Ovary (tissue), 3 donors: Measurements from ENCODE around the gene RBM48.
"Not testable (repeated sequence)": the region's sequence is repeated elsewhere in the genome, so short reads cannot be mapped to it uniquely, and the experiment has no call there.

Source experiments
- EP300 ChIP-seq: sonication (generic); formaldehyde crosslinking; IDR thresholded peaks from one replicate; pipeline ENCODE4 v1.6.1; 2017; ENCODE audit warnings: antibody characterized with exemption
- POLR2A ChIP-seq: fragments of 450-650 bp; IDR thresholded peaks from one replicate; pipeline ENCODE4 v1.6.1; 2017; ENCODE audit warnings: antibody characterized with exemption, mild to moderate bottlenecking, moderate library complexity
- TF ChIP-seq, protein P1 (sequence below), 3 donors: fragments of 450-650 bp in 2 of 3; fragments of 200-600 bp in 1 of 3; IDR thresholded peaks; one replicate each; pipeline versions ENCODE4 v1.5.1 to v1.8.0; 2016 to 2022; ENCODE audit warnings: antibody characterized with exemption in 3 of 3, mild to moderate bottlenecking in 1 of 3
- donor health status: DM: no; HTN: no; CAD: no.

GRCh38 chr7:92484226-92484625 lies 44.4 kb upstream of the RBM48 start:
- TF ChIP-seq, protein P1, sequence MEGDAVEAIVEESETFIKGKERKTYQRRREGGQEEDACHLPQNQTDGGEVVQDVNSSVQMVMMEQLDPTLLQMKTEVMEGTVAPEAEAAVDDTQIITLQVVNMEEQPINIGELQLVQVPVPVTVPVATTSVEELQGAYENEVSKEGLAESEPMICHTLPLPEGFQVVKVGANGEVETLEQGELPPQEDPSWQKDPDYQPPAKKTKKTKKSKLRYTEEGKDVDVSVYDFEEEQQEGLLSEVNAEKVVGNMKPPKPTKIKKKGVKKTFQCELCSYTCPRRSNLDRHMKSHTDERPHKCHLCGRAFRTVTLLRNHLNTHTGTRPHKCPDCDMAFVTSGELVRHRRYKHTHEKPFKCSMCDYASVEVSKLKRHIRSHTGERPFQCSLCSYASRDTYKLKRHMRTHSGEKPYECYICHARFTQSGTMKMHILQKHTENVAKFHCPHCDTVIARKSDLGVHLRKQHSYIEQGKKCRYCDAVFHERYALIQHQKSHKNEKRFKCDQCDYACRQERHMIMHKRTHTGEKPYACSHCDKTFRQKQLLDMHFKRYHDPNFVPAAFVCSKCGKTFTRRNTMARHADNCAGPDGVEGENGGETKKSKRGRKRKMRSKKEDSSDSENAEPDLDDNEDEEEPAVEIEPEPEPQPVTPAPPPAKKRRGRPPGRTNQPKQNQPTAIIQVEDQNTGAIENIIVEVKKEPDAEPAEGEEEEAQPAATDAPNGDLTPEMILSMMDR (IDR thresholded peaks at IDR 0.05) = not testable (repeated sequence)
- TF ChIP-seq POLR2A, EP300: not testable (repeated sequence)
